GM12878 (cell line): Measurements from ENCODE around the gene RACGAP1.

Experiments used
- ASH2L ChIP-seq: fragments of 300-600, 200-600 bp; sonication (generic); IDR thresholded peaks from 2 replicates; pipeline ENCODE4 v1.6.1; 2017; ENCODE audit warnings: low read depth, mild to moderate bottlenecking, borderline replicate concordance
- DPF2 ChIP-seq: fragments of 450-650 bp; IDR thresholded peaks from 2 replicates; pipeline ENCODE4 v1.6.1; 2017; ENCODE audit warnings: mild to moderate bottlenecking
- EZH2 ChIP-seq: IDR thresholded peaks from 2 replicates; pipeline ENCODE4 v1.6.1; 2012; ENCODE audit warnings: low read depth, mild to moderate bottlenecking, control low read depth, inconsistent platforms, low read length, borderline replicate concordance; ENCODE audit not compliant: control insufficient read depth
- FOXK2 ChIP-seq: fragments of 450-650 bp; IDR thresholded peaks from 2 replicates; pipeline ENCODE4 v1.6.1; 2017; ENCODE audit warnings: mild to moderate bottlenecking, moderate library complexity
- MEF2A ChIP-seq: IDR thresholded peaks from 2 replicates; pipeline ENCODE4 v1.6.1; 2011; ENCODE audit warnings: low read depth, mild to moderate bottlenecking, low read length, moderate library complexity; ENCODE audit not compliant: insufficient read depth
- NR2C2 ChIP-seq: IDR thresholded peaks from 2 replicates; pipeline ENCODE4 v1.6.1; 2011; ENCODE audit warnings: borderline replicate concordance, low read depth; ENCODE audit not compliant: control insufficient read depth, insufficient read length
- TF ChIP-seq, protein P1 (sequence below), 3 experiments: IDR thresholded peaks in 2 of 3; conservative IDR thresholded peaks in 1 of 3; 2 replicates each; pipeline ENCODE4 v1.5.1; 2011; ENCODE audit warnings: low read depth in 3 of 3, low read length in 3 of 3, mild to moderate bottlenecking in 3 of 3, control low read depth in 2 of 3, moderate library complexity in 2 of 3, inconsistent platforms in 1 of 3, mixed read lengths in 1 of 3; ENCODE audit not compliant: control insufficient read depth in 2 of 3, insufficient read depth in 1 of 3; ENCODE audit errors: extremely low read depth in 1 of 3
- TF ChIP-seq, protein P2 (sequence below): fragments of 450-650 bp; formaldehyde crosslinking; IDR thresholded peaks from 2 replicates; pipeline ENCODE4 v1.4.0; 2020; ENCODE audit warnings: mild to moderate bottlenecking, moderate library complexity

DNA sequence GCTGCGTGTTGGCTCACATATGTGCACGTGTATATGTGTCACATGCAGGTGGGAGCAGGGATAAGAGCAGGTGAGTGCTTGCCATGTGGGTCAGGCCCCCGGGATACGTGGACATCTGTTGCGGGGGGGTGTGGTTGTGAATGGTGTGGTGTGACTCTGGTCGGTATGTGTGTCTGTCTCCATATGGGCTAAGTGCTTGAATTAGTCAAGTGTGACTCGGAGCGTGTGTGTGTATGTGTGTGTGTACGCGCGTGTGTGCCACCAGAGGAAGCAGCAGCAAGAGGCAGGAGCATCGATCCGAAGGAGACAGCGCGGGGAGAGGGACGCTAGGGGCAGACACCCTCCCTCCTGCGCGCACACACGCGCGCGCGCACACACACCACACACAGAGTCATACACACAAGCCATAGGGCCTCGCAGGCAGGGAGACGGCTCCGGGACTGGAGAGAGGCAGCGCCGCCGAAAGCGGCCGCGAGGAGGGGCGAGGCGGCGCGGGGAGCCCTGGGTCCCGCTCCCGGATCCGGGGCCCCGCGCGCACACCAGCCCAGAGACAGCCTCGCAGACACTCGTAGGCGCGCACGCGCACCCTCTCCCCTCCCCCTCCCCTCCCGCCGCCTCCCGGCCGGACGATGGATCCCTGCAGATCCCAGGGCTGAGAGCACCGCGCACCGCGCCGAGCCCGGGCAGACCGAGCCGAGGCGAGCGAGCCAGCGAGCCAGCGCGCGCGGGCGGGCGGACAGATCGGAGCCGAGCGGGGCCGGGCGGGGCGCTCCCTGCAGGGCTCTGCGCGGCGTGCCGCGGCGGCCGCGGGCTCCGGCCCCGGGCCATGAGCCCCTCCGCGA is 31.9 kb upstream of the RACGAP1 start, which contains the start of gene ASIC1:
- TF ChIP-seq, protein P1, sequence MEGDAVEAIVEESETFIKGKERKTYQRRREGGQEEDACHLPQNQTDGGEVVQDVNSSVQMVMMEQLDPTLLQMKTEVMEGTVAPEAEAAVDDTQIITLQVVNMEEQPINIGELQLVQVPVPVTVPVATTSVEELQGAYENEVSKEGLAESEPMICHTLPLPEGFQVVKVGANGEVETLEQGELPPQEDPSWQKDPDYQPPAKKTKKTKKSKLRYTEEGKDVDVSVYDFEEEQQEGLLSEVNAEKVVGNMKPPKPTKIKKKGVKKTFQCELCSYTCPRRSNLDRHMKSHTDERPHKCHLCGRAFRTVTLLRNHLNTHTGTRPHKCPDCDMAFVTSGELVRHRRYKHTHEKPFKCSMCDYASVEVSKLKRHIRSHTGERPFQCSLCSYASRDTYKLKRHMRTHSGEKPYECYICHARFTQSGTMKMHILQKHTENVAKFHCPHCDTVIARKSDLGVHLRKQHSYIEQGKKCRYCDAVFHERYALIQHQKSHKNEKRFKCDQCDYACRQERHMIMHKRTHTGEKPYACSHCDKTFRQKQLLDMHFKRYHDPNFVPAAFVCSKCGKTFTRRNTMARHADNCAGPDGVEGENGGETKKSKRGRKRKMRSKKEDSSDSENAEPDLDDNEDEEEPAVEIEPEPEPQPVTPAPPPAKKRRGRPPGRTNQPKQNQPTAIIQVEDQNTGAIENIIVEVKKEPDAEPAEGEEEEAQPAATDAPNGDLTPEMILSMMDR (IDR thresholded peaks at IDR 0.05 in 2 of 3, conservative IDR thresholded peaks at IDR 0.05 in 1 of 3; ENCODE audit: control insufficient read depth in 2 of 3, extremely low read depth in 1 of 3, insufficient read depth in 1 of 3, low read depth in 3 of 3, low read length in 3 of 3) = no peak
- no peak for TF ChIP-seq DPF2
- no peak for TF ChIP-seq NR2C2
- TF ChIP-seq ASH2L = no peak
- no peak for TF ChIP-seq FOXK2
- no peak for TF ChIP-seq EZH2
- no peak for TF ChIP-seq MEF2A
- TF ChIP-seq, protein P2, sequence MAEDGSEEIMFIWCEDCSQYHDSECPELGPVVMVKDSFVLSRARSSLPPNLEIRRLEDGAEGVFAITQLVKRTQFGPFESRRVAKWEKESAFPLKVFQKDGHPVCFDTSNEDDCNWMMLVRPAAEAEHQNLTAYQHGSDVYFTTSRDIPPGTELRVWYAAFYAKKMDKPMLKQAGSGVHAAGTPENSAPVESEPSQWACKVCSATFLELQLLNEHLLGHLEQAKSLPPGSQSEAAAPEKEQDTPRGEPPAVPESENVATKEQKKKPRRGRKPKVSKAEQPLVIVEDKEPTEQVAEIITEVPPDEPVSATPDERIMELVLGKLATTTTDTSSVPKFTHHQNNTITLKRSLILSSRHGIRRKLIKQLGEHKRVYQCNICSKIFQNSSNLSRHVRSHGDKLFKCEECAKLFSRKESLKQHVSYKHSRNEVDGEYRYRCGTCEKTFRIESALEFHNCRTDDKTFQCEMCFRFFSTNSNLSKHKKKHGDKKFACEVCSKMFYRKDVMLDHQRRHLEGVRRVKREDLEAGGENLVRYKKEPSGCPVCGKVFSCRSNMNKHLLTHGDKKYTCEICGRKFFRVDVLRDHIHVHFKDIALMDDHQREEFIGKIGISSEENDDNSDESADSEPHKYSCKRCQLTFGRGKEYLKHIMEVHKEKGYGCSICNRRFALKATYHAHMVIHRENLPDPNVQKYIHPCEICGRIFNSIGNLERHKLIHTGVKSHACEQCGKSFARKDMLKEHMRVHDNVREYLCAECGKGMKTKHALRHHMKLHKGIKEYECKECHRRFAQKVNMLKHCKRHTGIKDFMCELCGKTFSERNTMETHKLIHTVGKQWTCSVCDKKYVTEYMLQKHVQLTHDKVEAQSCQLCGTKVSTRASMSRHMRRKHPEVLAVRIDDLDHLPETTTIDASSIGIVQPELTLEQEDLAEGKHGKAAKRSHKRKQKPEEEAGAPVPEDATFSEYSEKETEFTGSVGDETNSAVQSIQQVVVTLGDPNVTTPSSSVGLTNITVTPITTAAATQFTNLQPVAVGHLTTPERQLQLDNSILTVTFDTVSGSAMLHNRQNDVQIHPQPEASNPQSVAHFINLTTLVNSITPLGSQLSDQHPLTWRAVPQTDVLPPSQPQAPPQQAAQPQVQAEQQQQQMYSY (CRISPR knock-in tag) = no peak
